Stomach smooth muscle (tissue), 2 donors: ENCODE results near the gene CEP170.

Experiments used
- H3K27ac ChIP-seq: one replicate; pipeline ENCODE4 v1.7.0; 2013; ENCODE audit warnings: mild to moderate bottlenecking, low read length, inconsistent platforms
- H3K27me3 ChIP-seq, 2 donors: one replicate each; pipeline ENCODE4 v1.7.0; 2013; ENCODE audit warnings: low read length in 2 of 2; ENCODE audit not compliant: insufficient read depth in 2 of 2, control insufficient read depth in 1 of 2
- H3K36me3 ChIP-seq, 2 donors: one replicate each; pipeline ENCODE4 v1.7.0; 2013; ENCODE audit warnings: low read length in 2 of 2; ENCODE audit not compliant: control insufficient read depth in 2 of 2, insufficient read depth in 2 of 2
- H3K4me1 ChIP-seq: one replicate; pipeline ENCODE4 v1.7.0; 2013; ENCODE audit warnings: low read length; ENCODE audit not compliant: control insufficient read depth, insufficient read depth
- H3K4me3 ChIP-seq, 2 donors: one replicate each; pipeline ENCODE4 v1.7.0; 2013; ENCODE audit warnings: low read length in 2 of 2
- H3K9ac ChIP-seq, 2 donors: one replicate each; pipeline ENCODE4 v1.7.0; 2013; ENCODE audit warnings: low read length in 2 of 2, mild to moderate bottlenecking in 1 of 2
- H3K9me3 ChIP-seq, 2 donors: one replicate each; pipeline ENCODE4 v1.7.0; 2013; ENCODE audit warnings: low read length in 2 of 2; ENCODE audit not compliant: control insufficient read depth in 2 of 2
- donor health status: healthy.
- donor health status: Pancreatic carcinoma.

The CEP170 gene

GRCh38 chr1:243268751-243269460, 13.8 kb upstream of the CEP170 start:
- H3K27me3 ChIP-seq, result no peaks in the 10 kb centered on the region
- no peak overlapping the region for H3K27ac ChIP-seq
- peaks cover 0 to 5% of the 10 kb centered on the region in 2 donors for H3K36me3 ChIP-seq
- H3K9me3 ChIP-seq, result no peaks in the 10 kb centered on the region
- no peak overlapping the region for H3K9ac ChIP-seq
- H3K4me3 ChIP-seq, result no peak overlapping the region
- H3K4me1 ChIP-seq, result peaks cover 4% of the 10 kb centered on the region

DNA sequence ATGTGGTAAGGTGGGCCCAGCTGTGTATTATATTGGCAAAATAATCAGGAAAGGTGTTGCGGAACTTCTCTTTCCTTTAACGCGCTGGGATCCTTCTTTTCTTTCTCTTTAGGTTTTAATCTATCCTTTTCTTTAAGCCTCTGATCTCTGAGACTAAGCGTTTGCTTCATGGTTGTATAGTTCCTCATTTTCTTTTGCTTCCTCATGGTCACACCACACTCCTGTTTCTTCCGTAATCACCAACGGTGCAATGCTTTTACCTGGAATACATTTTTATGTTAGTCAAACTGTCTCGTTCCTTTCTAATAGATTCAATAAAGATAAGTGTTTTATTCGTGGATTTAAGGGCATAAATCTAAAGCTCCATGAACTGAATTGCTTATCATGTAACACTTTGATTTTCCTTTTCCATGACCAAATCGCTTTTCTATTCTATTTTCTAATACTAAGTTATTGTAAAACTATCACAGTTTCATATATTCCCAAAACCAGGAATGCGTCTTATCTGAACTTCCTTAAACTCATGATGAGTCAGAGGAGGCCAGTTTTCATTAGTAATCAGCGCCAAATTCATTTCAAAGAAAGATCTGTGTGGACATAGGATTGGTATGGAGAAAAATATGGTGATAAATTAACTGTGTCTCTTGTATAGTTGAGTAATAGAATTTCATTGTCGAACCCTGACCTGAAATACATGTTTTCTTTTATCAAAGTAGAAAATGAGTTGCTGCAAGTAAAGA, 13.0 kb upstream of the CEP170 start:
- Histone ChIP-seq H3K4me3 (no peak overlapping the region), H3K27me3 (no peaks in the 10 kb centered on the region), H3K36me3 (no peaks in the 10 kb centered on the region), H3K4me1 (peaks cover 4% of the 10 kb centered on the region), H3K9me3 (no peaks in the 10 kb centered on the region), H3K9ac (no peak overlapping the region), H3K27ac (no peak overlapping the region)

- H3K9ac ChIP-seq, result no peak overlapping the region
Measured at GRCh38 chr1:243267471-243267880, 12.4 kb upstream of the CEP170 start.

DNA sequence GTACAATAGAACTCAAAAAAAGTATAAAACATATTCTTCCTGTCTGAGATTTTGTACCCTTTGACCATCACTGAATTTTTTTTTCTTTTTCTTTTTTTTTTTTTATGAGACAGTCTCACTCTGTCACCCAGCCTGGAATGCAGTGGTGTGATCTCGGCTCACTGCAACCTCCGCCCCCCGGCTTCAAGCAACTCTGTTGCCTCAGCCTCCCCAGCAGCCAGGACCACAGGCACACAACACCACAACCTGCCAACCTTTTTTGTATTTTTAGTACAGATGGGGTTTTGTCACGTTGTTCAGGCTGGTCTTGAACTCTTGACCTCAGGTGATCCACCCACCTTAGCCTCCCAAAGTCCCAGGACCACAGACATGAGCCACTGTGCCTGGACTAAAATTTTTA, 11.2 kb upstream of the CEP170 start:
- no peak overlapping the region for H3K27ac ChIP-seq
- no peaks in the 10 kb centered on the region for H3K36me3 ChIP-seq
- no peak overlapping the region for H3K4me3 ChIP-seq
- no peak overlapping the region for H3K9ac ChIP-seq
- H3K9me3 ChIP-seq, result no peaks in the 10 kb centered on the region
- no peaks in the 10 kb centered on the region for H3K27me3 ChIP-seq
- peaks cover 4% of the 10 kb centered on the region for H3K4me1 ChIP-seq

More at GRCh38 chr1:243267471-243267880, 12.4 kb upstream of the CEP170 start:
- Histone ChIP-seq H3K9me3 (no peaks in the 10 kb centered on the region), H3K27me3 (no peaks in the 10 kb centered on the region), H3K4me1 (peaks cover 4% of the 10 kb centered on the region), H3K36me3 (no peaks in the 10 kb centered on the region), H3K27ac (no peak overlapping the region), H3K4me3 (no peak overlapping the region)

DNA sequence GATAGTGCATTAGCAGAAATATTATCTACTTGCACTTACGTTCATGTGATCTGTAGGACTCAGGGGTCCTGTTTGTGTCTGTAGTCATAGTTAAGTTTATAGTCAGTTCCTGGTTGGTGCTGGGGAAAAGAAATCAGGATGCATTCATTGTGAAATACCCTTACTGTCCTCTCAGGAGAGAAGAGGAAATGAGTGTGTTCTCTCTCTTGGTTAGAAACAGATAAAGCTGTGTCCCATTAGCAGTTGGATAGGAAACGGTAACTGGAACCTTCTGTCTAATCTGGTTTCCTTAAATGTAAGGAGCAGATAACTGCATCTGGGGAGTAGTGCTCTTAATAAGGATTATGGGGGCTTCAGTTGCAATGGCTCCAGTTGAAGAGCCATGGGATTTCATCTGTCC, 9.6 kb upstream of the CEP170 start:
- Histone ChIP-seq H3K4me3 (no peak overlapping the region), H3K4me1 (peaks cover 10% of the 10 kb centered on the region), H3K27ac (no peak overlapping the region), H3K9me3 (no peaks in the 10 kb centered on the region), H3K9ac (no peak overlapping the region), H3K27me3 (no peaks in the 10 kb centered on the region), H3K36me3 (no peaks in the 10 kb centered on the region)

- Histone ChIP-seq H3K36me3 (no peaks in the 10 kb centered on the region), H3K4me1 (peaks cover 6% of the 10 kb centered on the region), H3K9ac (no peak overlapping the region), H3K27ac (no peak overlapping the region), H3K9me3 (no peaks in the 10 kb centered on the region), H3K4me3 (no peak overlapping the region), H3K27me3 (no peaks in the 10 kb centered on the region)
Measured at GRCh38 chr1:243261390-243261789, 6.3 kb upstream of the CEP170 start.

DNA sequence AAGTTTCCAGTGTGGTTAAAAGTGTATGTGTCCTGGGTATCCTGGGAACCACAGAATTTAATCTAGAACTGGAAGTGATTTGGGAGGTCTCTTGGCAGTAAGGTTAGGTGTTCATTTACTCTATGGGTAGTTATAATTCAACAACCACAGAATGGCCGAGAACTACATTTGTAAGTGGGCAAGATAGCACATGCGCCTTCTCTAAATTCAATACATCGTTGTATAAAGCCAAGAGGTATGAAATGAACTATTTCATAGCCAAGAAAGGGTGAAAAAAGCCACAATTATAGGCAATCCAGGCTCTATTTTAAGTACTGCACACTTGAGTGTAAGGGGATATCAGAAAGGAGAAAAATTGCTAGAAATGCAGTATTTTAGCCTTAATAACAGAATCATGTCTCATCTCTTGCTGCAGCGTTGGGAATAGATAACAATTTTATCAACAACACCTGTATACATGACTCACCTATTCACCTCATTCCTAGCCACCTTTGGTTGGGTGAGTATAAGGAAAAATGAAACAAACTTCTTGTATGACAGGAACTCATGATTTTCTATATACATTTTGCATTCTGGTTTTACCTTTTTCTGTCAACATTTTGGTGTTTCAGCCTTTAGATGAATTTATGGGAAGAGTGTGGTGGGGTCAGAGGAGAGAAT, 5.3 kb upstream of the CEP170 start:
- peaks cover 6% of the 10 kb centered on the region for H3K4me1 ChIP-seq

DNA sequence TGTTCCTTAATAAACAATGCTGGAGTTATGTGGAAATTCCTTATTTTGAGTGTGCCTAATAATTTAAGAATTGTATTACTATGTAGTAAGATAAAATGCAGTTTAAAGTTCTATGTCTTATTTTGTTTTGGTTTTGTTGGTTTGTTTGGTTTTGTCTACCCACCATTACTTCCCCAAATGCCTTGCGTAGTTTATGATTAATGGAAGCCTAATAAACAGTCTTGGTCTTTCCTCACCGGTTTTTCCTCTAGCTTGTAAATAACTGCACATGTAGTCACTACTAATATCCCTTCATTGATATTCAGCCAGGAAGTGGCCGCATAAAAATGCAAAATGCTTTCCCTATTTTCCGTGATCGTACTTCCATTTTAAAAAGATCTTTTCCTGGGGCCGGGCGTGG, 3.6 kb upstream of the CEP170 start:
- Histone ChIP-seq H3K27me3 (no peaks in the 10 kb centered on the region), H3K27ac (no peak overlapping the region), H3K4me1 (peaks cover 6% of the 10 kb centered on the region), H3K9me3 (no peaks in the 10 kb centered on the region), H3K4me3 (no peak overlapping the region), H3K9ac (no peak overlapping the region), H3K36me3 (no peaks in the 10 kb centered on the region)

More for the DNA sequence above, 5.3 kb upstream of the CEP170 start:
- H3K9ac ChIP-seq, result no peak overlapping the region
- no peaks in the 10 kb centered on the region for H3K36me3 ChIP-seq
- no peak overlapping the region for H3K4me3 ChIP-seq
- no peaks in the 10 kb centered on the region for H3K9me3 ChIP-seq
- no peak overlapping the region for H3K27ac ChIP-seq
- no peaks in the 10 kb centered on the region for H3K27me3 ChIP-seq

DNA sequence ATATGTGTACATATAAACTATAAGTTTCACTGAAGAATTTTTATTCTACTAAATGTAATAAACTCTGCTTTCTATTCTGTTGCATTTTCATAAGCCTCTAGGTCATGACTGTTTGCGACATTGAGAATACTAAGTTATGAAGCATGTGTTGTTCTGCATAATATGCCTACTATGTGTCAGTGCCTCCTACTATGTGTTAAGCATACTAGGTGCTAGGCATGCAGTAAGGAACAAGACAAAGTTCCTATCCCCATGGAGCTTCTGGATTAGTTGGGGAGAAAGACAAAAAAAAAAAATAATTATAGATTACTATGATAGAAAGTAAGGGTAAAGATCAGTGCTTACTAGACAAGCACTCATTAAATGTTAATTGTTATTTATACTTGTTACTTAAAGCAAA, 2.1 kb upstream of the CEP170 start:
- Histone ChIP-seq H3K9ac (peak overlapping the region in 1 of 2 donors; percentile 95), H3K9me3 (no peaks in the 10 kb centered on the region), H3K27me3 (no peaks in the 10 kb centered on the region), H3K27ac (no peak overlapping the region), H3K4me3 (no peak overlapping the region), H3K36me3 (no peaks in the 10 kb centered on the region), H3K4me1 (peaks cover 8% of the 10 kb centered on the region)

- Histone ChIP-seq H3K27ac (peak overlapping the region; percentile 89), H3K9ac (peak overlapping the region; percentile 95), H3K9me3 (no peaks in the 10 kb centered on the region), H3K36me3 (no peaks in the 10 kb centered on the region), H3K4me1 (peaks cover 8% of the 10 kb centered on the region), H3K27me3 (no peaks in the 10 kb centered on the region), H3K4me3 (peak overlapping the region; percentile 90 to 91)
Measured at GRCh38 chr1:243256590-243256989, 1.5 kb upstream of the CEP170 start.
